CD8-positive, alpha-beta memory T cell (primary cell): ENCODE measurements around the gene SHISA5. TPM values are rescaled to one million over a fixed set of nuclear protein-coding genes. Genes with fewer than 3 reads are reported as not detected.

Source experiments
- CTCF ChIA-PET: fragments of 350-600 bp; sonication (Branson Sonifier 250); formaldehyde crosslinking; loops from one replicate; lab custom pipeline; 2021; ENCODE audit warnings: antibody characterized with exemption; lab: Charles Lee
- POLR2A ChIA-PET: fragments of 350-600 bp; sonication (Branson Sonifier 250); formaldehyde crosslinking; loops from one replicate; lab custom pipeline; 2021; ENCODE audit warnings: antibody characterized with exemption; lab: Charles Lee
- DNase-seq, 5 donors: peaks; one replicate each; pipeline versions ENCODE4 v3.0.0 to v3.0.0-alpha.2; 2020 to 2022; ENCODE audit warnings: mixed read lengths in 1 of 5
- H3K27ac ChIP-seq: one replicate; pipeline ENCODE4 v1.7.0; 2013; ENCODE audit warnings: low read depth, mild to moderate bottlenecking, low read length, moderate library complexity
- H3K27me3 ChIP-seq: 2 replicates; pipeline ENCODE4 v1.7.0; 2013; ENCODE audit warnings: low read length, mild to moderate bottlenecking; ENCODE audit not compliant: insufficient read depth, poor library complexity, severe bottlenecking
- H3K36me3 ChIP-seq: 2 replicates; pipeline ENCODE4 v1.7.0; 2013; ENCODE audit warnings: mild to moderate bottlenecking, low read length, moderate library complexity; ENCODE audit not compliant: insufficient read depth
- H3K4me1 ChIP-seq: 2 replicates; pipeline ENCODE4 v1.7.0; 2013; ENCODE audit warnings: mild to moderate bottlenecking, low read length, moderate library complexity; ENCODE audit not compliant: insufficient read depth
- H3K4me3 ChIP-seq: 2 replicates; pipeline ENCODE4 v1.7.0; 2013; ENCODE audit warnings: mild to moderate bottlenecking, low read length
- H3K9me3 ChIP-seq: 2 replicates; pipeline ENCODE4 v1.7.0; 2013; ENCODE audit warnings: mild to moderate bottlenecking, low read length
- H3K27ac Mint-ChIP-seq, 8 donors: one replicate each; pipeline ENCODE4 v1.8.0; 2020 to 2021; ENCODE audit warnings: mixed read lengths in 8 of 8, mild to moderate bottlenecking in 6 of 8, inconsistent platforms in 3 of 8, moderate library complexity in 3 of 8
- H3K27me3 Mint-ChIP-seq, 2 donors: one replicate each; pipeline ENCODE4 v1.8.0; 2020 to 2021; ENCODE audit warnings: mixed read lengths in 2 of 2, mild to moderate bottlenecking in 1 of 2, moderate library complexity in 1 of 2
- H3K36me3 Mint-ChIP-seq, 3 donors: one replicate each; pipeline ENCODE4 v1.8.0; 2020 to 2021; ENCODE audit warnings: mixed read lengths in 3 of 3, inconsistent platforms in 1 of 3, mild to moderate bottlenecking in 1 of 3
- H3K4me1 Mint-ChIP-seq, 3 donors: one replicate each; pipeline ENCODE4 v1.8.0; 2020 to 2021; ENCODE audit warnings: mixed read lengths in 3 of 3, inconsistent platforms in 1 of 3, mild to moderate bottlenecking in 1 of 3
- H3K4me3 Mint-ChIP-seq, 7 donors: one replicate each; pipeline ENCODE4 v1.8.0; 2020 to 2021; ENCODE audit warnings: mixed read lengths in 7 of 7, mild to moderate bottlenecking in 6 of 7, moderate library complexity in 4 of 7, inconsistent platforms in 2 of 7
- H3K9me3 Mint-ChIP-seq, 5 donors: one replicate each; pipeline ENCODE4 v1.8.0; 2020 to 2022; ENCODE audit warnings: mixed read lengths in 5 of 5, mild to moderate bottlenecking in 3 of 5, moderate library complexity in 2 of 5, inconsistent platforms in 1 of 5
- polyA plus RNA-seq: library from polyadenylated mRNA; unstranded; fragments of 300-500 nt; fragmentation: Illumina TruSeq; gene quantifications from one replicate; pipeline ENCODE4 v1.2.3, GENCODE V29; 2021
- total RNA-seq, 2 experiments: library from RNA; stranded (reverse); gene quantifications; one replicate each; pipeline ENCODE4 v1.2.3, GENCODE V29; 2021

The SHISA5 gene
- total and polyA plus RNA-seq, 3 experiments from 2014 or later, result 102 to 470 (median 102) TPM

- H3K27ac Mint-ChIP-seq, result peak within 1 kb of the TSS in 6 of 8 donors; percentile 96 to 100 (median 100)
- no peaks in the 10 kb centered on the region for H3K9me3 Mint-ChIP-seq
- Histone ChIP-seq H3K36me3 (peaks cover 17% of the 10 kb centered on the region), H3K4me3 (peak within 1 kb of the TSS; percentile 62), H3K27me3 (no peaks in the 10 kb centered on the region), H3K27ac (peak within 1 kb of the TSS; percentile 96), H3K9me3 (no peaks in the 10 kb centered on the region), H3K4me1 (peaks cover 36% of the 10 kb centered on the region)
- ChIA-PET CTCF (interaction anchor here (0.7 to 2.4 kb wide), 16 partner anchors 8 to 140 kb away, joined by 3 to 17 read pairs (median 5); partner anchors contain the start of genes PFKFB4, PLXNB1 and SHISA5), POLR2A (interaction anchor here (0.7 to 3.0 kb wide), 15 partner anchors 10 to 199 kb away, joined by 3 to 18 read pairs (median 4); partner anchors contain the start of genes NME6, PFKFB4, PLXNB1 and SHISA5)
- H3K4me3 Mint-ChIP-seq, result peak within 1 kb of the TSS; percentile 84 to 99 (median 93)
- H3K27me3 Mint-ChIP-seq, result no peaks in the 10 kb centered on the region
- DNase-seq, result peak; percentile 96 to 99 (median 97)
- peaks cover 28 to 46% (median 31%) of the 10 kb centered on the region in 3 donors for H3K4me1 Mint-ChIP-seq
- H3K36me3 Mint-ChIP-seq, result peaks cover 0 to 42% (median 5%) of the 10 kb centered on the region in 3 donors
These were observed 64.0 kb downstream of the SHISA5 start, which contains the start of the genes CCDC51 and TMA7 for GRCh38 chr3:48439820-48440589. CCDC51 (minus strand) TSS chr3:48440119; CDS start chr3:48435128, 4,991 bp downstream. TMA7 (plus strand) TSS chr3:48440257; CDS start chr3:48440297, 40 bp downstream.

- Histone ChIP-seq H3K4me1 (peaks cover 41% of the 10 kb centered on the region), H3K27ac (no peak overlapping the region), H3K27me3 (no peaks in the 10 kb centered on the region), H3K4me3 (no peak overlapping the region), H3K9me3 (no peaks in the 10 kb centered on the region), H3K36me3 (peaks cover 14% of the 10 kb centered on the region)
- Mint-ChIP-seq H3K27ac (peak overlapping the region in 3 of 8 donors; percentile 38 to 99 (median 51)), H3K9me3 (no peaks in the 10 kb centered on the region), H3K4me3 (no peak overlapping the region), H3K36me3 (peaks cover 0 to 38% (median 3%) of the 10 kb centered on the region in 3 donors), H3K27me3 (no peaks in the 10 kb centered on the region), H3K4me1 (peaks cover 32 to 53% (median 41%) of the 10 kb centered on the region in 3 donors)
- POLR2A ChIA-PET, result no interaction called here
- CTCF ChIA-PET, result interaction anchor here (2.2 to 6.4 kb wide), 3 partner anchors 33 to 92 kb away, joined by 5 to 176 read pairs (median 69); a partner anchor contains a TSS
- peak in 1 of 5 donors; percentile 8 for DNase-seq
These were observed 66.2 kb downstream of the SHISA5 start for GRCh38 chr3:48437812-48438211.

- Mint-ChIP-seq H3K9me3 (no peaks in the 10 kb centered on the region), H3K36me3 (peaks cover 0 to 36% (median 3%) of the 10 kb centered on the region in 3 donors), H3K27ac (no peak overlapping the region), H3K27me3 (no peaks in the 10 kb centered on the region), H3K4me1 (peaks cover 27 to 45% (median 35%) of the 10 kb centered on the region in 3 donors), H3K4me3 (no peak overlapping the region)
- H3K9me3 ChIP-seq, result no peaks in the 10 kb centered on the region
- H3K4me1 ChIP-seq, result peaks cover 37% of the 10 kb centered on the region
- H3K27ac ChIP-seq, result no peak overlapping the region
- ChIA-PET POLR2A (interaction anchor here (0.9 kb wide), 2 partner anchors 70 to 72 kb away, joined by 3 read pairs; no protein-coding TSS in a partner anchor), CTCF (interaction anchor here (0.5 to 6.4 kb wide), 34 partner anchors 9 to 1305 kb away, joined by 3 to 176 read pairs (median 10); partner anchors contain the start of genes ARIH2, ATRIP, PFKFB4 and SHISA5)
- DNase-seq, result no peak
- no peak overlapping the region for H3K4me3 ChIP-seq
- H3K27me3 ChIP-seq, result no peaks in the 10 kb centered on the region
- H3K36me3 ChIP-seq, result peaks cover 10% of the 10 kb centered on the region
These were observed 67.1 kb downstream of the SHISA5 start for GRCh38 chr3:48436855-48437254.

- ChIA-PET CTCF (interaction anchor here (0.5 to 6.4 kb wide), 65 partner anchors 8 to 1304 kb away, joined by 3 to 176 read pairs (median 6); partner anchors contain the start of genes ARIH2, ATRIP, NME6 and PFKFB4), POLR2A (interaction anchor here (0.7 to 1.5 kb wide), 6 partner anchors 9 to 77 kb away, joined by 3 to 5 read pairs (median 4); no protein-coding TSS in a partner anchor)
- peaks cover 0 to 3% of the 10 kb centered on the region in 2 donors for H3K27me3 Mint-ChIP-seq
- no peaks in the 10 kb centered on the region for H3K27me3 ChIP-seq
- H3K36me3 Mint-ChIP-seq, result peaks cover 0 to 35% (median under 1%) of the 10 kb centered on the region in 3 donors
- no peaks in the 10 kb centered on the region for H3K9me3 Mint-ChIP-seq
- H3K4me3 ChIP-seq, result no peak overlapping the region
- H3K27ac Mint-ChIP-seq, result no peak overlapping the region
- DNase-seq, result no peak
- no peak overlapping the region for H3K4me3 Mint-ChIP-seq
- peaks cover 6% of the 10 kb centered on the region for H3K36me3 ChIP-seq
- H3K27ac ChIP-seq, result no peak overlapping the region
- peaks cover 23 to 43% (median 31%) of the 10 kb centered on the region in 3 donors for H3K4me1 Mint-ChIP-seq
- peaks cover 33% of the 10 kb centered on the region for H3K4me1 ChIP-seq
- H3K9me3 ChIP-seq, result no peaks in the 10 kb centered on the region
These were observed 67.5 kb downstream of the SHISA5 start for GRCh38 chr3:48436477-48436787.

- Histone ChIP-seq H3K27me3 (no peaks in the 10 kb centered on the region), H3K27ac (no peak overlapping the region), H3K9me3 (no peaks in the 10 kb centered on the region), H3K4me3 (no peak overlapping the region), H3K36me3 (peaks cover 4% of the 10 kb centered on the region), H3K4me1 (peaks cover 29% of the 10 kb centered on the region)
- DNase-seq, result peak; percentile 77 to 90 (median 81)
- Mint-ChIP-seq H3K4me1 (peaks cover 22 to 41% (median 26%) of the 10 kb centered on the region in 3 donors), H3K9me3 (no peaks in the 10 kb centered on the region), H3K27ac (no peak overlapping the region), H3K27me3 (peaks cover 0 to 3% of the 10 kb centered on the region in 2 donors), H3K36me3 (peaks cover 0 to 33% (median 0%) of the 10 kb centered on the region in 3 donors), H3K4me3 (no peak overlapping the region)
- POLR2A ChIA-PET, result interaction anchor here (0.5 to 1.5 kb wide), 7 partner anchors 9 to 77 kb away, joined by 3 to 7 read pairs (median 4); no protein-coding TSS in a partner anchor
- CTCF ChIA-PET, result interaction anchor here (0.5 to 6.4 kb wide), 65 partner anchors 8 to 1304 kb away, joined by 3 to 176 read pairs (median 6); partner anchors contain the start of genes ARIH2, ATRIP, NME6 and PFKFB4
These were observed 68.0 kb downstream of the SHISA5 start for GRCh38 chr3:48435774-48436476.

GRCh38 chr3:48435223-48435595 lies 68.8 kb downstream of the SHISA5 start:
- H3K27me3 ChIP-seq, result no peaks in the 10 kb centered on the region
- peak in 1 of 5 donors; percentile 30 for DNase-seq
- Mint-ChIP-seq H3K9me3 (no peaks in the 10 kb centered on the region), H3K36me3 (peaks cover 0 to 26% (median 0%) of the 10 kb centered on the region in 3 donors), H3K27me3 (peaks cover 0 to 3% of the 10 kb centered on the region in 2 donors), H3K4me3 (no peak overlapping the region), H3K27ac (peak overlapping the region in 2 of 8 donors; percentile 29 to 82), H3K4me1 (peaks cover 20 to 41% (median 25%) of the 10 kb centered on the region in 3 donors)
- H3K9me3 ChIP-seq, result no peaks in the 10 kb centered on the region
- no peak overlapping the region for H3K4me3 ChIP-seq
- CTCF ChIA-PET, result interaction anchor here (1.1 to 6.4 kb wide), 38 partner anchors 7 to 278 kb away, joined by 3 to 176 read pairs (median 10); partner anchors contain the start of genes ATRIP, PFKFB4 and SHISA5
- POLR2A ChIA-PET, result interaction anchor here (1.3 to 1.5 kb wide), 2 partner anchors 10 to 38 kb away, joined by 3 to 4 read pairs; no protein-coding TSS in a partner anchor
- H3K4me1 ChIP-seq, result peaks cover 32% of the 10 kb centered on the region
- H3K36me3 ChIP-seq, result peaks cover 4% of the 10 kb centered on the region
- no peak overlapping the region for H3K27ac ChIP-seq

GRCh38 chr3:48434591-48435222 lies 69.3 kb downstream of the SHISA5 start:
- peaks cover 35% of the 10 kb centered on the region for H3K4me1 ChIP-seq
- Mint-ChIP-seq H3K4me3 (no peak overlapping the region), H3K4me1 (peaks cover 16 to 40% (median 20%) of the 10 kb centered on the region in 3 donors), H3K27ac (peak overlapping the region in 2 of 8 donors; percentile 4 to 79), H3K9me3 (no peaks in the 10 kb centered on the region), H3K36me3 (peaks cover 0 to 21% (median 0%) of the 10 kb centered on the region in 3 donors), H3K27me3 (peaks cover 0 to 3% of the 10 kb centered on the region in 2 donors)
- ChIA-PET CTCF (interaction anchor here (1.2 to 6.4 kb wide), 9 partner anchors 11 to 120 kb away, joined by 3 to 176 read pairs (median 28); partner anchors contain the start of genes ATRIP and PFKFB4), POLR2A (no interaction called here)
- no peaks in the 10 kb centered on the region for H3K9me3 ChIP-seq
- peaks cover 4% of the 10 kb centered on the region for H3K36me3 ChIP-seq
- no peak overlapping the region for H3K27ac ChIP-seq
- no peak overlapping the region for H3K4me3 ChIP-seq
- no peaks in the 10 kb centered on the region for H3K27me3 ChIP-seq
- DNase-seq, result peak in 1 of 5 donors; percentile 58
